B cell (primary cell): ENCODE results near the gene ANGPTL2. TPM values are rescaled to one million over a fixed set of nuclear protein-coding genes. Genes with fewer than 3 reads are reported as not detected.

ENCODE experiments used
- ATAC-seq: fragments of 200-7000 bp; cut with Tn5 transposase; one replicate; pipeline ENCODE4 v1.10.0; 2021; ENCODE audit warnings: low read depth, mild to moderate bottlenecking, moderate number of reproducible peaks, moderate library complexity
- CTCF ChIA-PET: fragments of 350-600 bp; sonication (Branson Sonifier 250); formaldehyde crosslinking; loops from one replicate; lab custom pipeline; 2021; ENCODE audit warnings: antibody characterized with exemption, inconsistent platforms; lab: Charles Lee
- POLR2A ChIA-PET: fragments of 350-600 bp; sonication (Branson Sonifier 250); formaldehyde crosslinking; loops from one replicate; lab custom pipeline; 2021; ENCODE audit warnings: antibody characterized with exemption; lab: Charles Lee
- DNase-seq: peaks from one replicate; pipeline ENCODE4 v3.0.0; 2013
- H2AFZ ChIP-seq: 2 replicates; pipeline ENCODE4 v1.6.1; 2012; ENCODE audit warnings: mild to moderate bottlenecking, low read depth, low read length; ENCODE audit not compliant: insufficient read depth, poor library complexity, severe bottlenecking
- H3K27ac ChIP-seq, 2 donors: 1 replicate in 1 of 2; 2 replicates in 1 of 2; pipeline ENCODE4 v1.5.1; 2012 to 2013; ENCODE audit warnings: low read length in 2 of 2, mild to moderate bottlenecking in 2 of 2, moderate library complexity in 1 of 2
- H3K27me3 ChIP-seq, 4 experiments: fragments of 200-600 bp in 1 of 4; sonication (generic) in 1 of 4; replicated peaks in 1 of 4; 1 replicate in 2 of 4; 2 replicates in 2 of 4; pipeline versions ENCODE4 v1.6.1 to v1.7.0; 2013 to 2016; ENCODE audit warnings: low read length in 3 of 4, mild to moderate bottlenecking in 2 of 4, mixed read lengths in 1 of 4, moderate library complexity in 1 of 4; ENCODE audit not compliant: insufficient read depth in 4 of 4, control insufficient read depth in 3 of 4; ENCODE audit errors: control extremely low read depth in 1 of 4
- H3K36me3 ChIP-seq, 2 experiments: replicated peaks in 1 of 2; 1 replicate in 1 of 2; 2 replicates in 1 of 2; pipeline versions ENCODE4 v1.6.1 to v1.7.1; 2013; ENCODE audit warnings: low read length in 1 of 2; ENCODE audit not compliant: insufficient read depth in 2 of 2, control insufficient read depth in 1 of 2; ENCODE audit errors: control extremely low read depth in 1 of 2, extremely low read depth in 1 of 2
- H3K4me1 ChIP-seq, 2 donors: fragments of 200-600 bp in 1 of 2; sonication (generic) in 1 of 2; 1 replicate in 1 of 2; 2 replicates in 1 of 2; pipeline versions ENCODE4 v1.5.1 to v1.6.1; 2013 to 2017; ENCODE audit warnings: low read length in 2 of 2; ENCODE audit not compliant: control insufficient read depth in 2 of 2, insufficient read depth in 2 of 2
- H3K4me2 ChIP-seq: replicated peaks from 2 replicates; pipeline ENCODE3; 2012; ENCODE audit warnings: mild to moderate bottlenecking, low read depth, low read length; ENCODE audit not compliant: poor library complexity, severe bottlenecking
- H3K4me3 ChIP-seq, 5 experiments: fragments of 200-600 bp in 1 of 5; sonication (generic) in 1 of 5; 1 replicate in 3 of 5; 2 replicates in 2 of 5; pipeline versions ENCODE4 v1.5.1 to v1.7.0; 2011 to 2016; ENCODE audit warnings: low read length in 4 of 5, mild to moderate bottlenecking in 4 of 5, low read depth in 2 of 5, control low read depth in 1 of 5, moderate library complexity in 1 of 5; ENCODE audit not compliant: insufficient read depth in 1 of 5; ENCODE audit errors: control extremely low read depth in 1 of 5, extremely low read depth in 1 of 5
- H3K79me2 ChIP-seq: fragments of 200-600 bp; sonication (generic); one replicate; pipeline ENCODE4 v1.6.0; 2016; ENCODE audit warnings: low read length; ENCODE audit not compliant: control insufficient read depth, insufficient read depth
- H3K9ac ChIP-seq: fragments of 200-600 bp; sonication (generic); 2 replicates; pipeline ENCODE4 v1.6.1; 2017; ENCODE audit warnings: mild to moderate bottlenecking, low read length, moderate library complexity
- H3K9me3 ChIP-seq, 3 donors: one replicate each; pipeline versions ENCODE4 v1.6.1 to v1.7.1; 2013; ENCODE audit warnings: low read length in 2 of 3; ENCODE audit not compliant: control insufficient read depth in 2 of 3, insufficient read depth in 1 of 3; ENCODE audit errors: control extremely low read depth in 1 of 3
- H4K20me1 ChIP-seq: 2 replicates; pipeline ENCODE4 v1.6.0; 2012; ENCODE audit warnings: mild to moderate bottlenecking, low read length; ENCODE audit not compliant: insufficient read depth, control insufficient read depth, poor library complexity, severe bottlenecking
- H3K27ac Mint-ChIP-seq: one replicate; pipeline ENCODE4 v1.8.0; 2021; ENCODE audit warnings: mixed read lengths
- H3K27me3 Mint-ChIP-seq: one replicate; pipeline ENCODE4 v1.8.0; 2021; ENCODE audit warnings: mixed read lengths
- H3K4me1 Mint-ChIP-seq: one replicate; pipeline ENCODE4 v1.8.0; 2021; ENCODE audit warnings: mixed read lengths
- H3K4me3 Mint-ChIP-seq: one replicate; pipeline ENCODE4 v1.8.0; 2021; ENCODE audit warnings: mixed read lengths
- H3K9me3 Mint-ChIP-seq: one replicate; pipeline ENCODE4 v1.8.0; 2022; ENCODE audit warnings: mixed read lengths; ENCODE audit not compliant: insufficient read depth
- CTCF ChIP-seq: fragments of 200-600 bp; IDR thresholded peaks from one replicate; pipeline ENCODE4 v1.8.0; 2022; ENCODE audit warnings: antibody characterized with exemption, mild to moderate bottlenecking
- EZH2 ChIP-seq: IDR thresholded peaks from 2 replicates; pipeline ENCODE4 v1.6.1; 2012; ENCODE audit warnings: borderline replicate concordance, low read depth, mild to moderate bottlenecking, moderate library complexity, low read length; ENCODE audit not compliant: insufficient read depth, poor library complexity, severe bottlenecking
- WGBS: methylation state at CpG from one replicate; pipeline ENCODE4 v1.1.5; 2013; ENCODE audit warnings: missing lambda C conversion rate; ENCODE audit not compliant: insufficient coverage; 5-methylcytosine and 5-hydroxymethylcytosine counted together
- intact Hi-C: fragments of 100-400 bp; cut with micrococcal nuclease; formaldehyde crosslinking; loops from one replicate; pipeline ENCODE4 v1.10.0; 2022
- polyA plus RNA-seq: library from polyadenylated mRNA; depleted of rRNA; stranded (reverse); fragments of >200 nt; gene quantifications from 2 replicates; pipeline ENCODE4 v1.2.3, GENCODE V29; 2012
- total RNA-seq, 2 donors: library from RNA; stranded (reverse); fragments of 120-200 nt in 1 of 2; gene quantifications; 1 replicate in 1 of 2; 2 replicates in 1 of 2; pipeline versions ENCODE4 v1.2.3 to v1.2.4, GENCODE V29; 2013 to 2022

ANGPTL2 gene
- total and polyA plus RNA-seq, 2 donors (not counting 1 experiment from before 2014, with no cell fraction given): not detected

DNA sequence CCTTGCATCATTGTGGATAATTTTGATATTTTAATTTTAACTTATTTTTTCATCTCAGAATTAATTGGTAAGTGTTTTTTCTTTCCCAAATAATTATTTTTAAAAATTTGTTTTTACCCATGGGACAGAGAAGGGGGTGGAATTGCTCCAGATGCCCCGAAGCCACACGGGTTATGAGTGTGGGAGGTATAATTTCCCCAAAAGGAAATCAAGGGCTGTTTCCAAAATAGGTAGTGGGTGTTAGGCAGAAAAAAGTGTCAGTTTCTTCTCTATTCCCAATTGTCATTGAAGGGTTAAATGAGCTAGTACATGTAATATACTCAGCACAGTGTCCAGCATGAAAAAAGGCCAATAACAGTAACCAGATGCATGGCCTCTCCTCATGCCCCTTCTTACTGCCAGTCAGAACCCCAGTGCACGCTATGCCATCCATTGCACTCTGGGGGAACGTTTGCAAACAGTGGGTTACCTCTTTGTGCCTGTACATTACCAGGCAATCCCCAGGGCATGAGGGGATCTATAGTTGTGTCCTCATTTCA is 36.4 kb upstream of the ANGPTL2 start:
- no peak for TF ChIP-seq EZH2
- TF ChIP-seq CTCF: no peak
- H3K4me1 Mint-ChIP-seq: peaks cover 31% of the 10 kb centered on the region
- POLR2A ChIA-PET: no interaction called here
- Histone ChIP-seq H3K27me3 (no peaks in the 10 kb centered on the region), H3K9me3 (no peaks in the 10 kb centered on the region), H2AFZ (no peak overlapping the region), H3K4me1 (peaks cover 11 to 19% of the 10 kb centered on the region in 2 donors), H3K27ac (no peak overlapping the region), H3K36me3 (no peaks in the 10 kb centered on the region), H3K79me2 (no peaks in the 10 kb centered on the region), H3K4me2 (no peak overlapping the region), H4K20me1 (no peaks in the 10 kb centered on the region), H3K4me3 (no peak overlapping the region), H3K9ac (no peak overlapping the region)
- H3K4me3 Mint-ChIP-seq: no peak overlapping the region
- no peaks in the 10 kb centered on the region for H3K9me3 Mint-ChIP-seq
- 93% methylated on average over 3 of the region's 4 CpGs for WGBS
- H3K27me3 Mint-ChIP-seq: no peaks in the 10 kb centered on the region
- intact Hi-C loops: no loop called here
- no peak overlapping the region for H3K27ac Mint-ChIP-seq
- DNase-seq: no peak
- no peak for ATAC-seq
- CTCF ChIA-PET: no interaction called here

DNA sequence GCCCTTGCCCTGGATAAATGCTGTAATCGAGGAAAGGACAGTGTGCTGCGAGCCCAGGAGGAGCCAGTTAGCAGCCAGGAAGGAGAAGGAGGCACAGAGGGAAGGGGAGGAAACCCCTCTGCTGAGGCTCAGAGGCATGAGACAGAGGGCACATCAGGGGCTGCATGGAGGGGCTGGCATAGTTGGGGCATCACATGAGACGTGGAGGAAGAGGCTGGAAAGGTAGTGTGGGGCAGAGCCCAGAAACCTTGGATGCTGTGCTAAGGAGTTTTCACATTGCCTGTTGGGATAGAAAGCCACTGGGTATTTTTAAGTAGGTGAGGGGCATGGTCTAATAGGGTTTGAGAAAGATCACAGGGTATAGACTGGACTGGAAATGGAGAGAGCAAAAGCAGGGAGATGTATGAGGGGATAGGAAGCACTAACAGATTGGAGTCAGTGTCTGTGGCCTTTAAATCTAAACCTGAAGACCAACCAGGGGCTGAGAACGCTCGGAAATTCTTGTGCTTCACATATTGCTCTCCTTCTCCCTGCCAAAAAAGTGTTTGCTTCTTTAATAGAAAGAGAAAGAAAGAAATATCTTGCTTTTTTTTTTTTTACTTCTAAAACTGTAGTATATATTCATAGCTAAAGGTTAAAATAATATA is 33.0 kb upstream of the ANGPTL2 start:
- H3K4me3 Mint-ChIP-seq: no peak overlapping the region
- Histone ChIP-seq H3K9me3 (no peaks in the 10 kb centered on the region), H3K4me2 (no peak overlapping the region), H3K9ac (no peak overlapping the region), H3K4me3 (no peak overlapping the region), H2AFZ (no peak overlapping the region), H3K27ac (no peak overlapping the region), H3K79me2 (no peaks in the 10 kb centered on the region), H3K36me3 (no peaks in the 10 kb centered on the region), H3K4me1 (peaks cover 17 to 20% of the 10 kb centered on the region in 2 donors), H4K20me1 (no peaks in the 10 kb centered on the region), H3K27me3 (no peaks in the 10 kb centered on the region)
- no peaks in the 10 kb centered on the region for H3K27me3 Mint-ChIP-seq
- WGBS: 96% methylated on average over 3 of the region's 5 CpGs
- ChIA-PET CTCF (interaction anchor here (1.0 to 1.7 kb wide), 2 partner anchors 11 to 15 kb away, joined by 3 to 5 read pairs; no protein-coding TSS in a partner anchor), POLR2A (no interaction called here)
- intact Hi-C loops: no loop called here
- H3K4me1 Mint-ChIP-seq: peaks cover 26% of the 10 kb centered on the region
- H3K27ac Mint-ChIP-seq: peak overlapping the region; percentile 27
- no peak for TF ChIP-seq CTCF
- no peak for TF ChIP-seq EZH2
- no peak for ATAC-seq
- no peak for DNase-seq
- no peaks in the 10 kb centered on the region for H3K9me3 Mint-ChIP-seq
